Keratinocyte (primary cell): Measurements from ENCODE around the gene CCDC175. TPM values are rescaled to one million over a fixed set of nuclear protein-coding genes. Genes with fewer than 3 reads are reported as not detected.

Experiments used
- DNase-seq: peaks from one replicate; pipeline ENCODE4 v3.0.0-alpha.2; 2011; ENCODE audit warnings: low read depth, missing footprints, low spot score
- FAIRE-seq: peaks from 2 replicates; lab custom pipeline; 2011; peaks lifted over from hg19 to GRCh38; lab: Jason Lieb, UNC
- H2AFZ ChIP-seq: 2 replicates; pipeline ENCODE4 v1.6.0; 2012; ENCODE audit warnings: low read length, control low read depth, inconsistent platforms; ENCODE audit not compliant: control insufficient read depth
- H3K27ac ChIP-seq: 2 replicates; pipeline ENCODE4 v1.5.1; 2011; ENCODE audit warnings: low read length; ENCODE audit not compliant: control insufficient read depth, insufficient read depth
- H3K27me3 ChIP-seq: 3 replicates; pipeline ENCODE4 v1.6.0; 2011; ENCODE audit warnings: low read length; ENCODE audit not compliant: control insufficient read depth, insufficient read depth; ENCODE audit errors: extremely low read depth
- H3K36me3 ChIP-seq, 2 experiments: 2 replicates in 1 of 2; 3 replicates in 1 of 2; pipeline ENCODE4 v1.5.1; 2011; ENCODE audit warnings: low read length in 2 of 2, mild to moderate bottlenecking in 1 of 2; ENCODE audit not compliant: control insufficient read depth in 2 of 2, insufficient read depth in 2 of 2; ENCODE audit errors: extremely low read depth in 1 of 2
- H3K4me1 ChIP-seq: 3 replicates; pipeline ENCODE4 v1.5.1; 2011; ENCODE audit warnings: low read length; ENCODE audit not compliant: control insufficient read depth, insufficient read depth; ENCODE audit errors: extremely low read depth
- H3K4me2 ChIP-seq: 3 replicates; pipeline ENCODE4 v1.6.0; 2011; ENCODE audit warnings: low read depth, low read length; ENCODE audit not compliant: control insufficient read depth, insufficient read depth; ENCODE audit errors: extremely low read depth
- H3K4me3 ChIP-seq, 3 experiments: fragments of 200-600 bp in 1 of 3; sonication (generic) in 1 of 3; 2 replicates in 2 of 3; 3 replicates in 1 of 3; pipeline ENCODE4 v1.5.1; 2011 to 2016; ENCODE audit warnings: low read length in 3 of 3, mild to moderate bottlenecking in 3 of 3, control low read depth in 2 of 3, inconsistent platforms in 1 of 3, low read depth in 1 of 3, mixed read lengths in 1 of 3, mixed run types in 1 of 3, moderate library complexity in 1 of 3; ENCODE audit not compliant: control insufficient read depth in 2 of 3, insufficient read depth in 2 of 3; ENCODE audit errors: extremely low read depth in 1 of 3
- H3K79me2 ChIP-seq: 2 replicates; pipeline ENCODE4 v1.6.0; 2012; ENCODE audit warnings: low read length; ENCODE audit not compliant: control insufficient read depth, insufficient read depth
- H3K9ac ChIP-seq: 3 replicates; pipeline ENCODE4 v1.6.0; 2011; ENCODE audit warnings: low read length; ENCODE audit not compliant: control insufficient read depth, insufficient read depth; ENCODE audit errors: extremely low read depth
- H3K9me1 ChIP-seq: 3 replicates; pipeline ENCODE4 v1.6.0; 2011; ENCODE audit warnings: low read length; ENCODE audit not compliant: control insufficient read depth, insufficient read depth; ENCODE audit errors: extremely low read depth
- H3K9me3 ChIP-seq: 2 replicates; pipeline ENCODE4 v1.5.1; 2012; ENCODE audit warnings: low read depth, low read length; ENCODE audit not compliant: control insufficient read depth
- H4K20me1 ChIP-seq: 3 replicates; pipeline ENCODE4 v1.6.0; 2011; ENCODE audit warnings: low read length; ENCODE audit not compliant: control insufficient read depth, insufficient read depth; ENCODE audit errors: extremely low read depth
- EZH2 ChIP-seq: IDR thresholded peaks from one replicate; pipeline ENCODE4 v1.6.1; 2012; ENCODE audit warnings: inconsistent platforms, mild to moderate bottlenecking, low read length, moderate library complexity
- dilution Hi-C: fragments of 300-500 bp; cut with MboI; formaldehyde crosslinking; loops from one replicate; pipeline ENCODE4 v1.7.0; 2020; ENCODE audit warnings: low sequenced_read_pairs; ENCODE audit not compliant: extremely low pct_ligation_motif_present
- polyA plus RNA-seq, 5 experiments: library from polyadenylated mRNA; depleted of rRNA in 3 of 5; stranded (reverse) in 3 of 5; stranded (forward) in 1 of 5; unstranded in 1 of 5; fragments of >200 nt; gene quantifications; 1 replicate in 1 of 5; 2 replicates in 3 of 5; 3 replicates in 1 of 5; pipeline versions ENCODE4 v1.2.1 to v1.2.3, GENCODE V29; 2011 to 2012; ENCODE audit warnings: missing spikeins in 2 of 5, low read depth in 1 of 5, low replicate concordance in 1 of 5
- TF ChIP-seq, protein P1 (sequence below), 3 experiments: IDR thresholded peaks in 1 of 3; conservative IDR thresholded peaks in 1 of 3; optimal IDR thresholded peaks in 1 of 3; 2 replicates in 2 of 3; 3 replicates in 1 of 3; pipeline versions ENCODE3 to v1.5.1; 2011; ENCODE audit warnings: low read length in 3 of 3, mild to moderate bottlenecking in 3 of 3, moderate library complexity in 2 of 3, control low read depth in 1 of 3, inconsistent platforms in 1 of 3; ENCODE audit not compliant: insufficient read depth in 2 of 3; ENCODE audit errors: extremely low read depth in 1 of 3

CCDC175 gene
- polyA plus RNA-seq, 1 donor (not counting 4 experiments of a cell fraction or from before 2014, with no cell fraction given) = not detected

DNA sequence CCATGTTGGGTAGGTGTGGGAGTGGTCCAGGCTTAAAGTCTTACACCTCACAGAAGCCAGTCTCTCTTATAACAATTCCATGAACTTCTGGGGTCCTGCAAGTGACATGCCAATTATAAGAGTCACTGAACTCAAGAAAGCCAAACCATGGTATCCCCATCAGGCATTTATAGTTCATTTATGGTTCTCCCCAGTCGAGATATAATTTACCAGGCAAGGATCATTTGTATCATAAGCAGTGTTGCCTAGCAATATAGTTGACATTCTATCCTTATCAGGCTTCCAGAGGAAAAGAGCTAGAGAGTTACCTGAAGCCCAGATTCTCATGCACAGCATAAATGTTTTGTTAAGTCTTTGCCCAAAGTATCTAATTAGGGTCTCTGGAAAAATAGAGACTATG is 84.2 kb downstream of the CCDC175 start:
- dilution Hi-C loops = no loop called here
- Histone ChIP-seq H3K4me1 (no peaks in the 10 kb centered on the region), H3K9me3 (no peaks in the 10 kb centered on the region), H3K27ac (no peak overlapping the region), H3K79me2 (peaks cover 2% of the 10 kb centered on the region), H3K9ac (no peak overlapping the region), H3K36me3 (peaks cover 6% of the 10 kb centered on the region in 2 experiments), H4K20me1 (no peaks in the 10 kb centered on the region), H3K4me3 (no peak overlapping the region), H3K27me3 (no peaks in the 10 kb centered on the region), H3K9me1 (no peaks in the 10 kb centered on the region), H2AFZ (no peak overlapping the region), H3K4me2 (no peak overlapping the region)
- no peak for FAIRE-seq
- no peak for DNase-seq
- TF ChIP-seq, protein P1, sequence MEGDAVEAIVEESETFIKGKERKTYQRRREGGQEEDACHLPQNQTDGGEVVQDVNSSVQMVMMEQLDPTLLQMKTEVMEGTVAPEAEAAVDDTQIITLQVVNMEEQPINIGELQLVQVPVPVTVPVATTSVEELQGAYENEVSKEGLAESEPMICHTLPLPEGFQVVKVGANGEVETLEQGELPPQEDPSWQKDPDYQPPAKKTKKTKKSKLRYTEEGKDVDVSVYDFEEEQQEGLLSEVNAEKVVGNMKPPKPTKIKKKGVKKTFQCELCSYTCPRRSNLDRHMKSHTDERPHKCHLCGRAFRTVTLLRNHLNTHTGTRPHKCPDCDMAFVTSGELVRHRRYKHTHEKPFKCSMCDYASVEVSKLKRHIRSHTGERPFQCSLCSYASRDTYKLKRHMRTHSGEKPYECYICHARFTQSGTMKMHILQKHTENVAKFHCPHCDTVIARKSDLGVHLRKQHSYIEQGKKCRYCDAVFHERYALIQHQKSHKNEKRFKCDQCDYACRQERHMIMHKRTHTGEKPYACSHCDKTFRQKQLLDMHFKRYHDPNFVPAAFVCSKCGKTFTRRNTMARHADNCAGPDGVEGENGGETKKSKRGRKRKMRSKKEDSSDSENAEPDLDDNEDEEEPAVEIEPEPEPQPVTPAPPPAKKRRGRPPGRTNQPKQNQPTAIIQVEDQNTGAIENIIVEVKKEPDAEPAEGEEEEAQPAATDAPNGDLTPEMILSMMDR (optimal IDR thresholded peaks at IDR 0.05 in 1 of 3, IDR thresholded peaks at IDR 0.05 in 1 of 3, conservative IDR thresholded peaks at IDR 0.05 in 1 of 3; ENCODE audit: extremely low read depth in 1 of 3, insufficient read depth in 2 of 3, low read length in 3 of 3) = no peak
- TF ChIP-seq EZH2 = no peak

- H3K27me3 ChIP-seq = no peaks in the 10 kb centered on the region
- H3K27ac ChIP-seq = no peak overlapping the region
- TF ChIP-seq, protein P1 (optimal IDR thresholded peaks at IDR 0.05 in 1 of 3, IDR thresholded peaks at IDR 0.05 in 1 of 3, conservative IDR thresholded peaks at IDR 0.05 in 1 of 3; ENCODE audit: extremely low read depth in 1 of 3, insufficient read depth in 2 of 3, low read length in 3 of 3) = no peak
- TF ChIP-seq EZH2 = no peak
- H2AFZ ChIP-seq = no peak overlapping the region
- dilution Hi-C loops = no loop called here
- H3K4me3 ChIP-seq = no peak overlapping the region
- no peaks in the 10 kb centered on the region for H3K9me3 ChIP-seq
- H3K36me3 ChIP-seq = peaks cover 6% of the 10 kb centered on the region in 2 experiments
- no peak overlapping the region for H3K4me2 ChIP-seq
- H3K79me2 ChIP-seq = peaks cover 10% of the 10 kb centered on the region
- no peaks in the 10 kb centered on the region for H4K20me1 ChIP-seq
- FAIRE-seq = no peak
- no peaks in the 10 kb centered on the region for H3K4me1 ChIP-seq
- H3K9ac ChIP-seq = no peak overlapping the region
- no peaks in the 10 kb centered on the region for H3K9me1 ChIP-seq
- no peak for DNase-seq
These were observed 85.9 kb downstream of the CCDC175 start for GRCh38 chr14:59490756-59491155.
